T-helper 1 cell treated with Interleukin-12 subunit alpha and Interleukin-12 subunit beta and Interleukin-4 antibody, amounts not matched to agents 30 ng/mL and 1 ng/mL, for 36 hours (primary cell): Measurements from ENCODE around the gene IL10. TPM values are rescaled to one million over a fixed set of nuclear protein-coding genes. Genes with fewer than 3 reads are reported as not detected.
"Not testable (repeated sequence)": the region's sequence is repeated elsewhere in the genome, so short reads cannot be mapped to it uniquely, and the experiment has no call there.

Source experiments
- intact Hi-C: fragments of 100-400 bp; cut with micrococcal nuclease; formaldehyde crosslinking; loops from one replicate; pipeline ENCODE4 v1.15.1; 2024
- total RNA-seq: library from RNA; stranded (reverse); gene quantifications from 2 replicates; pipeline ENCODE4 v1.2.3, GENCODE V29; 2022

IL10 gene
- total RNA-seq, 1 donor from 2014 or later, result 1.7 TPM

DNA sequence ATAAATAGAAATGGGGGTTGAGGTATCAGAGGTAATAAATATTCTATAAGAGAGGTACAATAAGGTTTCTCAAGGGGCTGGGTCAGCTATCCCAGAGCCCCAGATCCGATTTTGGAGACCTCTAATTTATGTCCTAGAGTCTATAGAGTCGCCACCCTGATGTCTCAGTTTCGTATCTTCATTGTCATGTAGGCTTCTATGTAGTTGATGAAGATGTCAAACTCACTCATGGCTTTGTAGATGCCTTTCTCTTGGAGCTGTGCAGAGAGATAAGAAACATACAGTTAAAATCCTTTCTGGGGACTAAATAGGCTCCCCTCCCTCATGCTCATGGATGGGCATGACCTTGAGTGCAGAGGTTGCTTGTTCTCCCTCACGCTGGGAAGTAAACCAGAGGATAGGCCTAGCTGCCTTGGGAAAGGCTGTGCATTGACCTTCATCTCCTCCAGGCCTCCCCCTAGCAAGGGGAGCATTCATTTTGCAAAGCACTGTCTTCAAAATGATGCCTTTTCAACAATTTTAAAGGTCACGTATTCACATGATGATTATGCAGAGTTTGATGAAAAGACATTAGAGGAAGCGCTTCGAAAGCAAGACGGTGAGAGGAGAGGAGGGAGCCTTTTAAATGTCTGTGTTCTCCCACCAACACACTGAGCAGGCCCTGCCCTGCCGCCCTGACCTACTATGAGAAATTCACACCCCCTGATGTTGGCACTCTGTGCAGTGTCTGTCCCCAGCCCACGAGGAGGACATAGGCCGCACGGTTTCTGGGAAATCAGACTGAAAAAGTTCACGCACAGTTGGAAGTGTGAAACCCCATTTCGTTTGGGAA is 3.6 kb downstream of the IL10 start:
- intact Hi-C loops, result loop anchor here (1.0 kb wide), 5 partner anchors 16 to 154 kb away; no protein-coding TSS in a partner anchor

DNA sequence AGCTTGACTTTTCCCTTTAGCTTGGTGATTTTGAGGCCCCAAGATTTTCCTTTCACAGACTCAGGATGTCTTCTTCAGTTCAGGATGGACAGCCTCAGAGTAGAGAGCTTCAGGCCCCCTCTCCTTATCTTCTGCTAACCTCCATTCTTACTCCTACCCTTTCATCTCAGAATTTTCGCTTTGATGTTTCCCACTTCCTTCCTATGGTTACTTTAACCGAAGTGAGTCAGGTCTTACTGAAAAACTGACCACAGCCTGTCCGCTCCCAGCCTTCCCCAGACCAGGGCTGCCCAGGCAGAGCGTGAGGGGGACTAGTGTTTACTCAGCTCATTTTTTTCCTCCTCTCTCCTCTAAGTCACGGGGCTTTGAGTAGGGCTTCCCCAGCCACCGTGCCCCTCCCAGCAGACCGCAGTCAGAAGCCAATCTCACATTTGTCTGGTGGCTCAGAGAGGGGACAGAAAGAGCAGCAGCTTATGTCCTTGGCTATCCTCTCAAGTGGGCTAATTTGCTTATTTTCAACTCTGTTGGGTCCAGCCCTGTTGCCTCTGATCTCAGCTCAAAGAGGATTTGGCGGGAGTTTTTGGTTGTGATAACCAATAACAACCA is 5.9 kb downstream of the IL10 start:
- intact Hi-C loops, result loop anchor here (1.0 kb wide), 1 partner anchor 27 kb away; no protein-coding TSS in a partner anchor

DNA sequence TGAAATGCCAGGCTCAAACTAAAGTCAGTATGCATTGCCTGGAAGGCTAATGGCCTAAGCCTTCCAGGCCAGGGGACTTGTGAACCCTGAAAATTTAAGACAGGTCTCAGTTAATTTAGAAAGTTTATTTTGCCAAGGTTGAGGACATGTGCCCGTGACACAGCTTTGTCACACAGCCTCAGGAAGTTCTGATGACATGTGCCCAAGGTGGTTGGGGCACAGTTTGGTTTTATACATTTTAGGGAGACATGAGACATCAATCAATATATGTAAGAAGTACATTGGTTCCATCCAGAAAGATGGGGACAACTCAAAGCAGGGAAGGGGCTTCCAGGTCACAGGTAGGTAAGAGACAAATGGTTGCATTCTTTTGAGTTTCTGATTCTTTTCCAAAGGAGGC is 6.5 kb downstream of the IL10 start:
- intact Hi-C loops, result loop anchor here (1.0 kb wide), 1 partner anchor 26 kb away; no protein-coding TSS in a partner anchor

DNA sequence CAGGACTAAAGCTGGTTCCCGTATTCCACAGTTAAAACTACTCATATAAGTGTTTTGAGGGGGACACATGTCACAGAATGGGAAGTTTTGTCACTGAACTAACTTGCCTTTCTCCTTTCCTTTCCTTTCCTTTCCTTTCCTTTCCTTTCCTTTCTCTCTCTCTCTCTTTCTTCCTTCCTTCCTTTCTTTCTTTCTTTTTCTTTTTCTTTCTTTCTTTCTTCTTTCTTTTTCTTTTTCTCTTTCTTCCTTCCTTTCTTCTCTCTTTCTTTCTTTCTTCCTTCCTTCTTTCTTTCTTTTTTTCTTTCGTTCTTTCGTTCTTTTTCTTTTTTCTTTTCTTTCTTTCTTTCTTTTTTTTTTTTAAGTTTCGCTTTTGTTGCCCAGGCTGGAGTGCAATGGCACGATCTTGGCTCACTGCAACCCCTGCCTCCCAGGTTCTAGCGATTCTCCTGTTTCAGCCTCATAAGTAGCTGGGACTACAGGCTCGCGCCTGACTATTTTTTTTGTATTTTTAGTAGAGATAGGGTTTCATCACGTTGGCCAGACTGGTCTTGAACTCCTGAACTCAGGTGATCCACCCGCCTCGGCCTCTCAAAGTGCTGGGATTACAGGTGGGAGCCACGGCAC is 9.4 kb downstream of the IL10 start:
- intact Hi-C loops, result not testable (repeated sequence)

DNA sequence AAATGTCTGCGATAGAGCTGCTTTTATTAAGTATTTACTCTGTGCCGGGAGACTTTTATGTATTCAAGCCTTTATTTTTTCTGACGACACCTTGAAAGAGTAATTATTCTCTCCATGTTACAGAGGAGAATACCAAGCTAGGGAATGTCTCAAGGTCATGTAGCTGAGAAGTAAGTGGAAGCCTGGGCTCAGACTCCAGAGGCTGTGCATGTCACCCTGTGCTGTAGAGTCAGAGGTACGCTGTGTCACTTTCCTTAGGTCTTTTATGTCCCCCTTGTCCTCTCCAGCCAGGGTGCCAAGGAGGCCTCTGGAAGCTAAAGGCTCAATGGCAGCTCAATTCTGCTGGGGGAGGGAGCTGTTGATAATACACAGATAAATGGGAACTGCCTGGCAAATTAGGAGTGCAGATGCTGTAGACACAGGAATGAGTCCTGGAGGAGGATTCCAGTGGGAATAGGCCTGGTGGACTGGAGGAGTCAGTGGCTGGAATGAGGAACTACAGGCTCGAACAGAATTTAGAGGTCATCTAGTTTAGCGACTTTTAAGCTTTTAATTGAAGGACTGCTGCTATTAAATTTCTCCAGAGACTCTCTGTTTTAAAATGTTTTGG is 11.0 kb downstream of the IL10 start:
- intact Hi-C loops, result no loop called here

DNA sequence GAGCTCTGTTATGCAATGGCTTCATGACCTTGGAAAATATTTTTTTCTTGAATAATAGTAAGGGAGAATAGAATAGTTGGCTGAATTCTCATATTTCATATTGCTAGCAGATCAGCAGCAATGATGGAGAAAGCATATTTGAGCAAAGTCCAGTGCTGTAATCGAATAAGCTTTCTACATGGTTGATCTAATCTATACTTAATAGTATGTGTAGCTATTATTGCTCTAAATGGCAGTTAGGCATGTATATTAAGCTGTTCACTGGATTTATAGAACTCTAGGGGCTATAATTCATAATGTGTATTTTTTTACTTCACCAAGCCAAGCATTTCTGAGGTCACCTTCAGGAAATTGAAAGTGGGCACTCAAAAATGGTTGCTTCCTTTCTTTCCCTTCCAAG is 11.7 kb downstream of the IL10 start:
- intact Hi-C loops, result no loop called here

DNA sequence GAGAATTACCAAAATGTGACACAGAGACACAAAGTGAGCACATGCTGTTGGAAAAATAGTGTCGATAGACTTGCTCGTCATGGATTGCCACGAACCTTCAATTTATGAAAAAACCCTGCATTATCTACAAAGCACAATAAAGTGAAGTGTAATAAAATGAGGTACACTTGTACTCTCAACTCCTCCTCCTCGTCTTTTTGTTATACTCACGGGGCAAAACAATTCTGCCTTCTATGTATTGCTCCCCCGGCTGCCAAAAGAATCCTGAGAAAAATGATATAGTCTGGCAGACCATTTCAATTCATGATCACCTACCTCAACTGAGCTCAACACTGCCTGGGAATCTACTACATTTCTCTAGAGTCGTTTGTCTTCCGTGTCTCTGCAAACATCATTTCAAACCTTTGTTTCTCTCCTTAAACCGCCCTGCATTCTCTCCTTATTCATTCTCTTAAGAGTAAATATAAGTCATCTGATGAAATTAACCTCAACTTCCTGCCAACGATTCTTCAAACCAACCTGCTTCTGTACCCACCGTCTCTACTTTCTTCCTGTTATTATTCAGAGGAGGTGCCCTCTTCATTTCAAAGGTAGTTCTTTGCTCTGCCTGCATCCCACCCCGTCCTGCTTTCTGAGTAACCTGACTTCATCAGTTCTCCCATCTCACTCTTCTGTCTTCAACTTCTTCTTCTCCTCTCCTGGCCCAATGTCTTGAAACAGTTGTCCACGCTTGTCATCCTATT is 14.6 kb downstream of the IL10 start:
- intact Hi-C loops, result loop anchor here (1.0 to 2.0 kb wide), 3 partner anchors 21 to 46 kb away; no protein-coding TSS in a partner anchor

DNA sequence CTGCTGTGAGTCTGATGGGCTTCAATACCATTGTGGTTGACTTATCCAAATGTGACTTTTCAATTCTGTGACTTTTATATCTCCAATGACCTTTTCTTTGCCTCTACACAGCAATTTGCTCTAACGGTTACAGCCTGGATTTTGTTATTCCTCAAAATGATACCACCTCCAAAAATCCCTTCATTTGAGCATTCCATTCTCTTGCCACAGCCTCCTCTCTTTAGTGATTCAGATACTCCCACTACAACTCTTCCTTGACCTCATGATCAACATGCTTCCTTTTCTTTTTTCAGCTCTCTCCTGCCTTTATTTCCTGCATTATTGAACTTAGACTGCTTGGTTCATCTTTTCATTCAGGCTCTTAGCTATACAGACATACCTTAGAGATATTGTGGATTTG is 18.3 kb downstream of the IL10 start:
- intact Hi-C loops, result no loop called here

DNA sequence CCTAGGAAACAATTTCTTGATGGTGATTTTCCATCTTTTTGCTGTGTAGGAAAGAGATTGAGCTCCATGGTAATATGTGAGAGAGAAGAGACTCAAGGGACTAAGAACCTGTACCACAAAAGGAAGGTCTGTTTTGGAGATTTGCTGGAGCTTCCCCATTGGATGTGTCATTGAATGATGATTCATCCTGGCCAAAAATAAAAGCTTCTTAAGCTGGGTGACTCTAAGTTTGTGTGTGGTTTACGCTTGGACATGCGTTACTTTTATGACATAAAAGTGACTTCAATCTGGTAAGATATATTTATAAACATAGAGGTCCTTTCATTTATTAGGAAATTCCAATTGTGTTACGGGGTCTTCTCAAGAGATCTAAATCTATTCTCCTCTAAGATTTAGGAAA is 19.2 kb downstream of the IL10 start:
- intact Hi-C loops, result no loop called here

DNA sequence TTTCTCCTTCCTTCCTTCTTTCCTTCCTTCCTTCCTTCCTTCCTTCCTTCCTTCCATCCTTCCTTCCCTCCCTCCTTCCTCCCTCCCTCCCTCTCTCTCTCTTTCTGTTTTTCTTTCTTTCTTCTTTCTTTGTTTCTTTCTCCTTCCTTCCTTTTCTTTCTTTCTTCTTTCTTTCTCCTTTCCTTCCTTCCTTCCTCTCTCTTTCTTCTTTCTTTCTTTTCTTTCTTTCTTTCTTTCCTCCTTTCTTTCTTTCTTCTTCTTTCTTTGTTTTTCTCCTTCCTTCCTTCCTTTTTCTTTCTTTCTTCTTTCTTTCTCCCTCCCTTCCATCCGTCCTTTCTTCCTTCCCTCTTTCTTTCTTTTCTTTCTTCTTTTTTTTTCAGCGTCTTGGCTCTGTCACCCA is 19.8 kb downstream of the IL10 start:
- intact Hi-C loops, result no loop called here

DNA sequence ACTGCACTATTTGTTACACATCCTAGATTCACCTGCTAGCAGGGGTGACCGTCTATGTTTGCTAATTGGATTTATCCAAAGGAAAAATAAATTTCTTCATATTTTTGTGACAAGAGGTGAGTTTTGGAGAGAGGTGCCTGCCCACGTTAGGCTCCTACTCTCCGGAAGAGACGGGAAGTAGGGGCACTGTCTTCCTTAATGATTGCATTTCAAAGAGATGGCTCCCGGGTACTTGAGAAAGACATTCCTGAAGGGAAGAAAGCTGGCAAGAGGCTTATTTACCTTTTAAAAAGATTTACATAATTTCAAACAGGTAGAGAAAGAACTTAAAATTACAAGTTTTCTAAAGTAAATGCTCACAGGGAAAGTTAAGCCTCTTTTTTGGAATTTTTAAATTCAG is 20.4 kb downstream of the IL10 start:
- intact Hi-C loops, result no loop called here

DNA sequence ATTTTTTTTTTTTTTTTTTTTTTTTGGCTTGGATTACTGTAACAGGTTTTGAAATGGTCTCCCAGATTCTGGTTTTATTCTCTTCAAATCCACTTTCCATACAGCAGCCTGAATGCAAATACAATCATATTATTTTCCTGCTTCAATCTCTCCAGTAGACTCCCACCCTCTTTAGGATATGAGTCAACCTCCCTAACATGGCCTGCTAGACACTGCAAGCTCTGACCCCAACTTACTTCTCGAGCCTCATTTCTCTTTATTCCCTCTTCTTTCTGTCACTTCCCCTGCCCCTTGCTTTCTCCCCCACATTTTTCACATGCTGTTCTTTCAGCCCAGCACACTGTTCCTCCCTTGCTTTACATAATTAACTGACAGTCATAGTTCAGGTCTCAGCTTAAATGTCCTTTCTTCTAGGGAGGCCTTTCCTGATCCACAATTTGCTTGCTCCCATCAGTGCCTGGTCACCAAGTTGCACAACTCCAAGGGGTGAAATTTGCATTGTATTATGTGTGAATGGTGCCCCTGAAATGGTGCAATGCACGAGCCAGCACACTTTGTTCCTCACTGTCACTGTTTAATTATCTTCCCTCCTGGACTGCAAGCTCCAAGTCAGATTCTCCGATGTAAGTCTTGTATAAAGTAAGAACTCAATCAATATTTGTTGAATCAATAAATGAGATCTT is 23.8 kb downstream of the IL10 start:
- intact Hi-C loops, result no loop called here

DNA sequence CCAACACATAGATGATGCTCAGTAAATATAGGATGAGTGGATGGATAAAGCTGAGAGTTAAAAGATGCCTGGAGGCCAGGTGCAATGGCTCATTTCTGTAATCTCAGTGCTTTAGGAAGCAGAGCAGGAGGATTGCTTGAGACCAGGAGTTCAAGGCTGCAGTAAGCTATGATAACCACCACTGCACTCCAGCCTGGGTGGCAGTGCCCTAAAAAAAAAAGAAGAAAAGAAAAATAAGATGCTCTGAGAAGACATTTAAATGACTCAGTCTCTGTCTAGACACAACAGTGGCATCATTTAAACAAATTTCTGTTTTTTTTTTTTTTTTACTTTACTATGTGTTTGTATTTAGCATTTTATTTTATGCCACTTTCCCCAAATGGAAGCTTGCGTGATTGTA is 27.0 kb downstream of the IL10 start:
- intact Hi-C loops, result no loop called here

DNA sequence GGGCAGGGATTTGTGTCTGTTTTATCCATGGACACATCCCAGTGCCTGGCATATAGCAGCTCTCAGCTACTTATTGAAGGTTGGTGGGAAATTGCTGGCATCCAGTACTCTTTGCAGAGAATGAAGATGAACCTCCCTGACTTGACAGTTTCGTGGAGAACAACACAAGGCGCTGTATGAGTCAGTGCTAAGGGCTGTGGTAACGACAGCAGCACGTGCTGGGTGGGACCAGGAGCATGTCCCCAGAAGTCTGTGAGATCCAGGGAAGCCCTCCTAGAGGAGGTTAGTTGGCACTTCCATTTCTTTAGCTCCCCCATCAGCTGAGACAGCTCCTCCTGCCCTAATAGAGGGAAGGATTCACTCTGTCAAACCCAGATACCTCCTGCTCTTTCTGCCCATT is 27.6 kb downstream of the IL10 start:
- intact Hi-C loops, result no loop called here

DNA sequence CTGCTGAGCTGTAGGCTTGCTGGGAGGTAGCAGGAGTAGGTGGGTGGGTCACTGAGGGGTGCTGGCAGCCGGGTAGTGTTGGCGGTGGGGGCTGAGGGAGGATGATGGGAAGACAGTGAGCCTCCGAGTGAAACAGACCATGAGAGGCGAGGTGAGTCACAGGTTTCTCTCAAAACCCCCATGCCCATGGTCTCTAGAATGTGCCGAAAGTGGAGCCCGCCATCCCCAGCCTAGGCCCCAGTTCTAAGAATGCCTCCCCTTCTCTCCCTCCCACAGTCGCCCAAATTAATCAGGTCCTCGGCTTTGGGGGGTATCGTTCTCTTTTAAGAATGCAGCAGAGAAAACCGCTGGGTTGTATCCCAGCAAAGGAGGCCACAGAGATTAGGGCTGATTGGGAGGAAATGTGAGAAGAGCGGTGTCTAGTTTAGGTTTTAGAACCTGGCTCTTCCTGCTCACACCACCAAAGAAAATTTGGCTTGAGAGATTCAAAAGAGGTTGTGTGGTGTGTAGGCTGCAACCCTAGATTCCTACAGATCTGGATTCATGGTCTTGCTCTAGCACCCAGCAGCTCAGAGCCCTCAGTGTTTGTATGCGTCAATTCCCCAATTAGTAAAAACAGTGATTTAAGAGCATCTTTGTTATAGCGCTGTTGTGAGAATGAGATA is 29.4 kb downstream of the IL10 start:
- intact Hi-C loops, result no loop called here

DNA sequence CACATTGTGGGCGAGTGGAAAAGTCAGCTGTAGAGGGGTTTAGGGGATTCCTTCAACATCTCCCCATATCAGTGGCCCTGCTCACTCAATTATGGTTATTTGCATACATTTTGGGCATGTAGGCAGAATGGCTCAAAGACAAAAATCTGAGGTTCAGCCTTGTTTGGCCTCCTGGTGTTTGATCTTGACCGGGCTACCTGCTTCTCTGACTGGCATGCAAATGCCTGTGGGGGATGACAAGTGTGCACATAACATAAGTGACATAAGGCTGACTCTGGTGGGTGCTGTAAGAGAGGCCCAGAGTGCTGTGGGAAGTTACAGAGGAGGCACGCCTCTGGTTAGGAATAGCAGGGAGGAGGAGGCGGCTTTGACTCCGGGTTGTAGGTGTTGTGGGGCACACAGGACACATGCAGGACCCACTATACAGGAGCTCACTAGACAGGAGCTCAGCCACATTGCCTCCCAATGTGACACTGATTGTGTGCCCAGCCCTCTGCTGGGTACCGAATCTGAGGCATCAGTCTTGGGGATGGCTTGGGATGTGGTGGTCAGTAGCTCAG is 31.1 kb downstream of the IL10 start:
- intact Hi-C loops, result no loop called here

DNA sequence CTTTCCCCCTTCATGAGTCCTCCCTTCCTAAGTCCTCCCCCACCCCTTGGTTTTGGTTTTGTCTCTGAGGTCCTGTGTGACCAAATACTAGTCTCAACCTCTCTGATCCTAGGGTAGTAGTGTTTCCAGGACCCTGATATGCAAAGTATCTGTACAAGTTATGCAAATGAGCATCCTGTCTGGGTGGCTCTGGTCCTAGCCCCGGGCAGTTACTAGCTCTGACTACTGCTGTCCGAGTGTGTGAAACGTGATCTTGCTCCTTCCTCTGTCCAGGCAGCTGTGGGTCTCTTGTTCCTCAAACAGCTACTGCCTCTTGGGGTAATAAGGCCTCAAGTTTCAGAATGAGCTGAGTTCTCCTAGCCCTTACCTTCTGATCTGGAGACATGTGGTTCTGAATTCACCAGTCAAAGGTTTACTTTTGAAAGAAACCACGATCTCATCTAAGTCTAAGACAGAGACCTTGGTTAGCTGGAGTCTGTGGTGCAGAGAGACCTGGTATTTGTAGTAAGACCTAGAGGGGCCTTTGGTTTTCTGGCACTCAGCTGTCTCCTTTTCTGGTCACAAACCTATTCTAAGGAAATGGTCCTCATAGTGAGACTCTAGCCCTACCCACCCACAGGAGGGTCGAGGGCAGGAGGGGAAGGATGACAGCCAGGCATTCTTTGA is 32.8 kb downstream of the IL10 start:
- intact Hi-C loops, result loop anchor here (1.0 kb wide), 4 partner anchors 27 to 69 kb away; no protein-coding TSS in a partner anchor

DNA sequence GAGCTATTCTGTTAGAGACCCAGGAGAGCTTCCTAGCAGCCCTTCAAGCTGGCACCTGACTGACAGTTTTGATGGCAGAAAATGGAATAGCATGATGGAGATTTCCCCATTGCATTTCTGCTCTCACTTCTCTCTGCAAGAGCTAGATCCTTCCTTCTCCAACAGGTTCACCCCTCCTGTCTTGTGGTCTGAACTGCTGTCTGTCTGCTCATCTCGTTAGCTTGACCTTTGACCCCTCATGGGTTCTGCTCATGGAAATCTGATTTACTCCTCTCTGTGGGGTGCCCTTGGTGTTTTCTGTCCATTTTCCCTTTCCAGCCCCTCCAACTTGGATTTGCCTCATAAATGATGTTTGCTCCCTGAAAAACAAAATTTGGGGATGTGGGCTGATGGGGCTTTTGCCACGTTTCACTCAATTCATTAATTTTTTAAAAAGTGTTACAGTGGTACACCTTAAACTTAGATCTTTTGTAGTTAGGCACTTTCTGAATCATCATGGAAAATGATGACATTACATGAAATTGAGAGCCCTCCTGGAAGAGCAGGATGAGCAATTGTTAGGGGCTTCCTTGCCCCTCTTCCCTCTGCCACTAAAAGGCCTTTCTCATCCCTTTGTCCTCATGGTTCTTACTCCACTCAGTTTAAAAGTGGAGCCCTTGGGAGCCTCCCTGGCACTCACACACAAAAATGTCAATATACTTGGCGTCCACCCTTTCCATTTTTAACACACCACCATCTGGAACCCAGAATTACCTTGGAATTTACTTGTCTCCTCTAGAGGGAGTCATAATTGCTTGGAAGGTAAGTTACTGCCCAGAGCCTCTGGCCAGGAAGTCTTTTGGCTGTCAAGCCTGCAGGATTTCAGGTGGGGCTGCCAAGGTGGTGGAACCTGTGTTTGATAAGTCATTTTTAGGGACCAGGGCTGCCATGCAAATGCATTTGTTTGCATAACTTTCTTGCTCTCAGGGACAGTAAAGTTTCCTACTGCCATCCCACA is 33.6 kb downstream of the IL10 start:
- intact Hi-C loops, result loop anchor here (1.0 kb wide), 4 partner anchors 28 to 70 kb away; no protein-coding TSS in a partner anchor
